HCT116 (cell line): Measurements from ENCODE around the gene MYO3B. TPM values are rescaled to one million over a fixed set of nuclear protein-coding genes. Genes with fewer than 3 reads are reported as not detected.

ENCODE experiments used
- ATAC-seq: fragments of 200-7000 bp; cut with Tn5 transposase; 2 replicates; pipeline ENCODE4 v1.9.1; 2020; ENCODE audit warnings: mild to moderate bottlenecking, moderate library complexity
- BruUV-seq: library from RNA; stranded (reverse); fragments of 400-500 nt; replicated peaks from 2 replicates; lab custom pipeline; 2021; lab: Mats Ljungman, UMichigan
- CTCF ChIA-PET: fragments of 300-600 bp; sonication (Branson Sonifier 250); formaldehyde crosslinking; loops from one replicate; lab custom pipeline; 2021; ENCODE audit warnings: antibody characterized with exemption; lab: Charles Lee
- POLR2A ChIA-PET: fragments of 300-600, 350-600 bp; sonication (Branson Sonifier 250); formaldehyde crosslinking; loops from one replicate; lab custom pipeline; 2021; ENCODE audit warnings: antibody characterized with exemption; lab: Charles Lee
- RAD21 ChIA-PET, 2 experiments: fragments of 300-600 bp; sonication (Branson Sonifier 250); formaldehyde crosslinking; loops; one replicate each; lab custom pipeline; 2023; ENCODE audit warnings: low total read pairs in 2 of 2; ENCODE audit not compliant: uncharacterized antibody in 2 of 2, unreplicated experiment in 2 of 2, low non-redundant PET in 1 of 2; lab: Charles Lee
- DNase-seq: peaks from one replicate; pipeline ENCODE4 v3.0.0-alpha.2; 2010; ENCODE audit warnings: low read depth, low spot score
- H2AFZ ChIP-seq: fragments of 200-600 bp; shearing (Covaris generic), sonication (generic); 2 replicates; pipeline ENCODE4 v1.6.1; 2017; ENCODE audit warnings: low read depth, mixed run types, mixed read lengths, antibody characterized with exemption, low read length; ENCODE audit not compliant: poor library complexity, severe bottlenecking
- H3K27ac ChIP-seq: 2 replicates; pipeline ENCODE4 v1.5.1; 2012; ENCODE audit warnings: low read depth, low read length
- H3K27me3 ChIP-seq: fragments of 200-600 bp; sonication (generic); 2 replicates; pipeline ENCODE4 v1.6.1; 2016; ENCODE audit warnings: mixed run types, low read length, mixed read lengths; ENCODE audit not compliant: insufficient read depth
- H3K36me3 ChIP-seq, 2 experiments: fragments of 200-500 bp in 1 of 2; fragments of 200-600 bp in 1 of 2; sonication (Bioruptor generic) in 1 of 2; sonication (generic) in 1 of 2; 2 replicates each; pipeline versions ENCODE4 v1.5.1 to v1.6.1; 2014 to 2016; ENCODE audit warnings: low read length in 2 of 2, inconsistent platforms in 1 of 2, mixed read lengths in 1 of 2, mixed run types in 1 of 2; ENCODE audit not compliant: insufficient read depth in 2 of 2, control insufficient read depth in 1 of 2
- H3K4me1 ChIP-seq, 2 experiments: fragments of 200-600 bp in 1 of 2; sonication (generic) in 1 of 2; 2 replicates each; pipeline versions ENCODE4 v1.5.1 to v1.6.1; 2012 to 2017; ENCODE audit warnings: low read length in 2 of 2, inconsistent platforms in 1 of 2, mild to moderate bottlenecking in 1 of 2, mixed read lengths in 1 of 2, mixed run types in 1 of 2, moderate library complexity in 1 of 2; ENCODE audit not compliant: insufficient read depth in 2 of 2, control insufficient read depth in 1 of 2
- H3K4me2 ChIP-seq: fragments of 200-600 bp; sonication (generic); 2 replicates; pipeline ENCODE4 v1.6.1; 2017; ENCODE audit warnings: mixed run types, low read length, mixed read lengths
- H3K4me3 ChIP-seq, 2 experiments: fragments of 200-600 bp in 1 of 2; sonication (generic) in 1 of 2; replicated peaks in 1 of 2; 2 replicates each; pipeline ENCODE4 v1.5.1; 2011 to 2016; ENCODE audit warnings: low read length in 2 of 2, control low read depth in 1 of 2, low read depth in 1 of 2, mild to moderate bottlenecking in 1 of 2, mixed read lengths in 1 of 2, mixed run types in 1 of 2
- H3K79me2 ChIP-seq: fragments of 200-600 bp; sonication (generic); 2 replicates; pipeline ENCODE4 v1.6.1; 2017; ENCODE audit warnings: mild to moderate bottlenecking, mixed run types, low read length, moderate library complexity, mixed read lengths; ENCODE audit not compliant: insufficient read depth
- H3K9ac ChIP-seq: fragments of 200-600 bp; sonication (generic); 2 replicates; pipeline ENCODE4 v1.6.1; 2016; ENCODE audit warnings: low read length, mixed read lengths
- H3K9me2 ChIP-seq: fragments of 200-600 bp; sonication (generic), shearing (Covaris generic); 2 replicates; pipeline ENCODE4 v1.6.1; 2017; ENCODE audit warnings: mixed run types, mild to moderate bottlenecking, moderate library complexity; ENCODE audit not compliant: insufficient read depth
- H3K9me3 ChIP-seq, 2 experiments: fragments of 200-500 bp in 1 of 2; fragments of 200-600 bp in 1 of 2; sonication (Bioruptor generic) in 1 of 2; sonication (generic) in 1 of 2; 2 replicates each; pipeline ENCODE4 v1.6.1; 2014 to 2017; ENCODE audit warnings: low read length in 2 of 2, mixed read lengths in 2 of 2, inconsistent platforms in 1 of 2, low read depth in 1 of 2, mild to moderate bottlenecking in 1 of 2, mixed run types in 1 of 2, moderate library complexity in 1 of 2; ENCODE audit not compliant: control insufficient read depth in 1 of 2, insufficient read depth in 1 of 2
- H4K20me1 ChIP-seq: fragments of 200-600 bp; sonication (generic), shearing (Covaris generic); 2 replicates; pipeline ENCODE4 v1.6.1; 2017; ENCODE audit warnings: mixed run types, mild to moderate bottlenecking, moderate library complexity; ENCODE audit not compliant: insufficient read depth
- CBX3 ChIP-seq: IDR thresholded peaks from 2 replicates; pipeline ENCODE4 v1.6.1; 2012; ENCODE audit warnings: low read depth
- EGR1 ChIP-seq: IDR thresholded peaks from 2 replicates; pipeline ENCODE4 v1.6.1; 2012; ENCODE audit warnings: low read depth
- EZH2 ChIP-seq: fragments of 200-600 bp; sonication (generic); IDR thresholded peaks from 2 replicates; pipeline ENCODE4 v1.6.1; 2017; ENCODE audit warnings: antibody characterized with exemption, mixed run types
- JUND ChIP-seq: IDR thresholded peaks from 2 replicates; pipeline ENCODE4 v1.6.1; 2012
- SP1 ChIP-seq: IDR thresholded peaks from 2 replicates; pipeline ENCODE4 v1.6.1; 2012; ENCODE audit warnings: low read depth
- TCF7L2 ChIP-seq: IDR thresholded peaks from 2 replicates; pipeline ENCODE4 v1.7.0; 2011; ENCODE audit warnings: borderline replicate concordance, inconsistent platforms; ENCODE audit not compliant: insufficient read depth, insufficient read length; ENCODE audit errors: extremely low read depth
- YY1 ChIP-seq: IDR thresholded peaks from 2 replicates; pipeline ENCODE4 v1.6.1; 2011; ENCODE audit warnings: low read length, low read depth, moderate library complexity, mild to moderate bottlenecking; ENCODE audit not compliant: insufficient replicate concordance; ENCODE audit errors: extremely low read depth
- ZNF274 ChIP-seq: fragments of 200-500 bp; sonication (Bioruptor generic); IDR thresholded peaks from 2 replicates; pipeline ENCODE4 v1.6.1; 2014; ENCODE audit warnings: mild to moderate bottlenecking, low read depth, low read length, inconsistent platforms
- intact Hi-C: fragments of 100-400 bp; cut with micrococcal nuclease; formaldehyde crosslinking; loops from 2 replicates; pipeline ENCODE4 v1.10.0; 2022
- total RNA-seq: library from RNA; stranded (reverse); gene quantifications from one replicate; pipeline ENCODE4 v1.2.1, GENCODE V29; 2021; ENCODE audit not compliant: unreplicated experiment
- TF ChIP-seq, protein P1 (sequence below): IDR thresholded peaks from 2 replicates; pipeline ENCODE4 v1.6.1; 2011; ENCODE audit warnings: mild to moderate bottlenecking, low read length, moderate library complexity; ENCODE audit not compliant: insufficient replicate concordance; ENCODE audit errors: extremely low read depth
- TF ChIP-seq, protein P2 (sequence below): IDR thresholded peaks from 2 replicates; pipeline ENCODE4 v1.6.1; 2012

The MYO3B gene
- total RNA-seq, 1 experiment from 2014 or later = not detected

DNA sequence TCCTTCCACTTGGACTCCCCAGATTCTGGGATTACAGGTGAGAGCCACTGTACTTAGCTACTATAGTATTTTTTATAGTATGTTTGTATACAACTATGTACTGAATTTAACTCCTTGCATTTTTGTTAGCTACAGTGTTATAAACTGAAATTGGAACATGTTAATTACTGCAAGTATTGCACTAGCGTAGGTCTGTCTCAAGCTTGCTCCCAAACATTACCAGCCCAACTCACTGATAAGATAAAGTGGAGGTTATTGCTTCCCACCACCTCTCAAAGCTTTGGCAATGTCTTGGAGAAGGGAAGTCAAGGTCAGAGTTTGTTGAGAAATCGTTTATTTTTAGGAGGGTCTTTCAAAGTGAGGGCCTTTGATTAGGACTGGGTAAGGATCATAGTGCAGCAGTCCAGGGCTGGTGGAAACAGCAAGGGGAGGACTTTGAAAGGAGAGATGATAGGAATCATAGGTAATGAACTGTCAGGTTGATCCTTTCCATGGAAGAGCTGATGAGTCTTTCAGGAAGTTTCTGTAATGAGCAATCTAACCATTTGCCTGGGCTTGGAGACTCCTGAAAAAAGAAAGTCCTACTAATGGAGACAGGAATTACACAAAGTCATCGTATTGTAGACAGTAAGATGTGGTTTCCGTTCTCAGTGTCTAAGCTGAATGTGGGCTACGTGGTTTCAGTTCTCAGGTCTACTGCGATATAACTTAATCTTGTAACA lies 257.1 kb downstream of the MYO3B start:
- Histone ChIP-seq H3K9me2 (no peaks in the 10 kb centered on the region), H3K36me3 (no peaks in the 10 kb centered on the region), H3K4me2 (no peak overlapping the region), H3K9me3 (no peaks in the 10 kb centered on the region), H3K27ac (no peak overlapping the region), H3K79me2 (no peaks in the 10 kb centered on the region), H4K20me1 (no peaks in the 10 kb centered on the region), H3K4me1 (no peaks in the 10 kb centered on the region), H3K9ac (no peak overlapping the region), H3K4me3 (no peak overlapping the region), H3K27me3 (no peaks in the 10 kb centered on the region), H2AFZ (no peak overlapping the region)
- ATAC-seq = no peak
- POLR2A ChIA-PET = no interaction called here
- CTCF ChIA-PET = interaction anchor here (1.1 kb wide), 1 partner anchor 27 kb away, joined by 3 read pairs; no protein-coding TSS in a partner anchor
- no peak for DNase-seq
- intact Hi-C loops = no loop called here
- BruUV-seq = no TSS peak
- RAD21 ChIA-PET = no interaction called here
- TF ChIP-seq ZNF274 (no peak), SP1 (no peak), JUND (no peak), EGR1 (no peak), TCF7L2 (no peak), EZH2 (no peak), CBX3 (no peak), YY1 (no peak)
- TF ChIP-seq, protein P1, sequence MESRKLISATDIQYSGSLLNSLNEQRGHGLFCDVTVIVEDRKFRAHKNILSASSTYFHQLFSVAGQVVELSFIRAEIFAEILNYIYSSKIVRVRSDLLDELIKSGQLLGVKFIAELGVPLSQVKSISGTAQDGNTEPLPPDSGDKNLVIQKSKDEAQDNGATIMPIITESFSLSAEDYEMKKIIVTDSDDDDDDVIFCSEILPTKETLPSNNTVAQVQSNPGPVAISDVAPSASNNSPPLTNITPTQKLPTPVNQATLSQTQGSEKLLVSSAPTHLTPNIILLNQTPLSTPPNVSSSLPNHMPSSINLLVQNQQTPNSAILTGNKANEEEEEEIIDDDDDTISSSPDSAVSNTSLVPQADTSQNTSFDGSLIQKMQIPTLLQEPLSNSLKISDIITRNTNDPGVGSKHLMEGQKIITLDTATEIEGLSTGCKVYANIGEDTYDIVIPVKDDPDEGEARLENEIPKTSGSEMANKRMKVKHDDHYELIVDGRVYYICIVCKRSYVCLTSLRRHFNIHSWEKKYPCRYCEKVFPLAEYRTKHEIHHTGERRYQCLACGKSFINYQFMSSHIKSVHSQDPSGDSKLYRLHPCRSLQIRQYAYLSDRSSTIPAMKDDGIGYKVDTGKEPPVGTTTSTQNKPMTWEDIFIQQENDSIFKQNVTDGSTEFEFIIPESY = no peak
- TF ChIP-seq, protein P2, sequence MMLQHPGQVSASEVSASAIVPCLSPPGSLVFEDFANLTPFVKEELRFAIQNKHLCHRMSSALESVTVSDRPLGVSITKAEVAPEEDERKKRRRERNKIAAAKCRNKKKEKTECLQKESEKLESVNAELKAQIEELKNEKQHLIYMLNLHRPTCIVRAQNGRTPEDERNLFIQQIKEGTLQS = no peak
